Measurements from ENCODE around the gene PCDHGB4.

- TF ChIP-seq POLR2A (IDR thresholded peaks at IDR 0.05; ENCODE audit: low read depth) (no peak), CTCF (IDR thresholded peaks at IDR 0.05) (no peak), POLR2AphosphoS5 (IDR thresholded peaks at IDR 0.05) (no peak), EP300 (IDR thresholded peaks at IDR 0.05) (no peak)
These were observed 31.9 kb upstream of the PCDHGB4 start for GRCh38 chr5:141355641-141356040.

Data from esophagus muscularis mucosa (tissue), 4 donors.